Measurements from ENCODE around the gene MALRD1.

GRCh38 chr10:19728964-19729363 lies 680.4 kb downstream of the MALRD1 start:
- TF ChIP-seq POLR2A (IDR thresholded peaks at IDR 0.05) (no peak), CTCF (IDR thresholded peaks at IDR 0.05) (no peak), POLR2AphosphoS5 (IDR thresholded peaks at IDR 0.05) (no peak), EP300 (IDR thresholded peaks at IDR 0.05; ENCODE audit: low read depth) (no peak)
